Gastroesophageal sphincter (tissue), 4 donors: Measurements from ENCODE around the gene PDZD8. TPM values are rescaled to one million over a fixed set of nuclear protein-coding genes. Genes with fewer than 3 reads are reported as not detected.

Experiments used
- ATAC-seq: fragments of 150-250 bp; one replicate; pipeline ENCODE4 v1.9.1; 2016; ENCODE audit warnings: mild to moderate bottlenecking, moderate library complexity
- H3K27ac ChIP-seq, 4 donors: fragments of 200-600 bp; sonication (generic) in 3 of 4; 1 replicate in 3 of 4; 2 replicates in 1 of 4; pipeline ENCODE4 v1.5.1; 2016 to 2019
- H3K27me3 ChIP-seq: fragments of 200-600 bp; sonication (generic); one replicate; pipeline ENCODE4 v1.5.1; 2019
- H3K36me3 ChIP-seq, 2 donors: fragments of 200-600 bp; sonication (generic); one replicate each; pipeline ENCODE4 v1.5.1; 2019; ENCODE audit warnings: control low read depth in 1 of 2
- H3K4me1 ChIP-seq, 3 donors: fragments of 200-600 bp; sonication (generic); 1 replicate in 2 of 3; 2 replicates in 1 of 3; pipeline ENCODE4 v1.5.1; 2016 to 2019; ENCODE audit warnings: control low read depth in 2 of 3
- H3K4me3 ChIP-seq, 2 donors: fragments of 200-600 bp; sonication (generic); one replicate each; pipeline ENCODE4 v1.5.1; 2019; ENCODE audit warnings: mild to moderate bottlenecking in 1 of 2, moderate library complexity in 1 of 2
- H3K9me3 ChIP-seq, 3 donors: fragments of 200-600 bp; sonication (generic); one replicate each; pipeline ENCODE4 v1.5.1; 2017 to 2019; ENCODE audit warnings: control low read depth in 2 of 3
- EP300 ChIP-seq: sonication (generic); formaldehyde crosslinking; IDR thresholded peaks from one replicate; pipeline ENCODE4 v1.6.1; 2017; ENCODE audit warnings: antibody characterized with exemption, mild to moderate bottlenecking
- POLR2A ChIP-seq, 2 donors: fragments of 450-650 bp; IDR thresholded peaks; one replicate each; pipeline ENCODE4 v1.6.1; 2017; ENCODE audit warnings: antibody characterized with exemption in 2 of 2, mild to moderate bottlenecking in 2 of 2, moderate library complexity in 1 of 2
- POLR2AphosphoS5 ChIP-seq: sonication (generic); formaldehyde crosslinking; IDR thresholded peaks from one replicate; pipeline ENCODE4 v1.6.1; 2017; ENCODE audit warnings: antibody characterized with exemption
- WGBS, 2 donors: methylation state at CpG; one replicate each; pipeline ENCODE4 v1.1.5; 2018; ENCODE audit warnings: low coverage in 1 of 2; 5-methylcytosine and 5-hydroxymethylcytosine counted together
- total RNA-seq, 4 donors: library from RNA; depleted of rRNA; stranded (reverse); fragments of >200 nt; gene quantifications; one replicate each; pipeline ENCODE4 v1.1.0, GENCODE V29; 2016
- TF ChIP-seq, protein P1 (sequence below), 4 experiments: fragments of 200-600 bp in 2 of 4; fragments of 450-650 bp in 2 of 4; sonication (generic) in 1 of 4; IDR thresholded peaks; one replicate each; pipeline ENCODE4 v1.5.1; 2017 to 2019; ENCODE audit warnings: antibody characterized with exemption in 4 of 4, mild to moderate bottlenecking in 2 of 4, moderate library complexity in 2 of 4

Gene PDZD8
- total RNA-seq, 4 donors from 2014 or later = 32.8 to 49.2 (median 37.3) TPM

DNA sequence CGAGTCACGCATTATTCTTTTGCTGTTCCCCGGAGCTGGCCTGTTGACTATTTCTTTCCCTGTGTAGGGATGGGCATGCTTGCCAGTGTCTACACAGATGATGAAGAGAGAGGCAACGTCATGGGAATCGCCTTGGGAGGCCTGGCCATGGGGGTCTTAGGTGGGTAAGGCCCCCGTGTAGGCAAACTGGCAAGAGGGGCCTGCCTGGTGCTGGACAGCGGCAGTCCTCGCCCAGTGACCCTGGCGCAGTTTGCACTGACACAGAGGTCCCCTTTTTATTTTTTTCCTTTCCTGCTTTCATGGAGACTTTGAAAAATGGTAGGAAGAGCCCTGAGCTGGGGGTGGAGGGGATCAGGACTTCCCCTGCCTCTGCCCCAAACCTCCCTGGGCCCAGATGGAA lies 120.9 kb downstream of the PDZD8 start:
- no peaks in the 10 kb centered on the region for H3K36me3 ChIP-seq
- WGBS, 2 donors = no CpG with 5 or more reads among the region's 9 CpGs
- H3K4me3 ChIP-seq = no peak overlapping the region
- no peak for TF ChIP-seq POLR2A (IDR thresholded peaks at IDR 0.05)
- TF ChIP-seq, protein P1, sequence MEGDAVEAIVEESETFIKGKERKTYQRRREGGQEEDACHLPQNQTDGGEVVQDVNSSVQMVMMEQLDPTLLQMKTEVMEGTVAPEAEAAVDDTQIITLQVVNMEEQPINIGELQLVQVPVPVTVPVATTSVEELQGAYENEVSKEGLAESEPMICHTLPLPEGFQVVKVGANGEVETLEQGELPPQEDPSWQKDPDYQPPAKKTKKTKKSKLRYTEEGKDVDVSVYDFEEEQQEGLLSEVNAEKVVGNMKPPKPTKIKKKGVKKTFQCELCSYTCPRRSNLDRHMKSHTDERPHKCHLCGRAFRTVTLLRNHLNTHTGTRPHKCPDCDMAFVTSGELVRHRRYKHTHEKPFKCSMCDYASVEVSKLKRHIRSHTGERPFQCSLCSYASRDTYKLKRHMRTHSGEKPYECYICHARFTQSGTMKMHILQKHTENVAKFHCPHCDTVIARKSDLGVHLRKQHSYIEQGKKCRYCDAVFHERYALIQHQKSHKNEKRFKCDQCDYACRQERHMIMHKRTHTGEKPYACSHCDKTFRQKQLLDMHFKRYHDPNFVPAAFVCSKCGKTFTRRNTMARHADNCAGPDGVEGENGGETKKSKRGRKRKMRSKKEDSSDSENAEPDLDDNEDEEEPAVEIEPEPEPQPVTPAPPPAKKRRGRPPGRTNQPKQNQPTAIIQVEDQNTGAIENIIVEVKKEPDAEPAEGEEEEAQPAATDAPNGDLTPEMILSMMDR (IDR thresholded peaks at IDR 0.05) = no peak
- TF ChIP-seq POLR2AphosphoS5 = no peak
- TF ChIP-seq EP300 = no peak
- no peak for ATAC-seq
- no peak overlapping the region for H3K27ac ChIP-seq
- no peaks in the 10 kb centered on the region for H3K9me3 ChIP-seq
- peaks cover 48% of the 10 kb centered on the region for H3K27me3 ChIP-seq
- no peaks in the 10 kb centered on the region for H3K4me1 ChIP-seq

DNA sequence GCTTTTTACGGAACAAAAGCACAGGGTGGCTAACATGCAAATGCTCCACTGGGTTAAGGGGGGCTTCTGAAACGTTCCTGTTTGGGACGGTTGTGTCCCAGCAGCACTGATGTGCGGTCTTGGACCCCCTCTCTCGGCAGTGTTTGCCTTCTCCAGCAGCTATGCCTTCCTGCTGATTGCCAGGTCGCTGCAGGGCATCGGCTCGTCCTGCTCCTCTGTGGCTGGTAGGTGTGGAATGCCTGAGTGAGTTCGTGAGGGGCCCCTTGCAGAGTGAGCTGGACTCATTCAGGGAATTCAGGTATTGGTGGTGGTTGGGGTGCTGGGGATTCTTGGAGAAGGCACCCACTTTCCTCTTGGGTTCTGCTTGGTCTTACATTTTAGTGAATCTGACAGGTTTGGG lies 121.3 kb downstream of the PDZD8 start:
- H3K27ac ChIP-seq = no peak overlapping the region
- H3K27me3 ChIP-seq = peaks cover 47% of the 10 kb centered on the region
- H3K36me3 ChIP-seq = no peaks in the 10 kb centered on the region
- no peak for ATAC-seq
- H3K4me3 ChIP-seq = no peak overlapping the region
- 50 to 60% methylated on average over 2 to 3 of the region's 9 CpGs for WGBS, 2 donors
- TF ChIP-seq POLR2A (IDR thresholded peaks at IDR 0.05) = no peak
- no peak for TF ChIP-seq POLR2AphosphoS5
- TF ChIP-seq EP300 = no peak
- TF ChIP-seq, protein P1 (IDR thresholded peaks at IDR 0.05) = no peak
- H3K4me1 ChIP-seq = no peaks in the 10 kb centered on the region
- H3K9me3 ChIP-seq = no peaks in the 10 kb centered on the region

DNA sequence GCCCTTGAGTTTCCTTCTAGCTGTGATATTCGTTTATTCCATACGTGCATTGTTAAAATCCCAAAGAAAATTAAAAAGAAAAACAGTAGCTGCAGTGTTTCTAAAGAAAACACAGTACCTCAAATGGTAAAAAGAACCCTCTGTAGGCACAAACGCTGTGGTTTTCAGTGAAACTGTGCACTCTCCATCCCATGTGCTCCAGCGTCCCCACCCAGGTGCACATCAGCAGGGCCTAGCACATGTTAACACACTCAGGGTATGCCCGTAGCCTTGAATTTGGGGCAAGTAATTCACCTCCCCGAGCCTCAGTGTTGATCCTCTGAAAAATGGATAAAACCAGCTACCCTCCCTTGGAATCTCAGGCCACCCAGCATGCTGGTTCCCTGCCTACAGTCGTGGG lies 124.8 kb downstream of the PDZD8 start:
- 55 to 70% methylated on average over 4 to 7 of the region's 7 CpGs for WGBS, 2 donors
- no peak overlapping the region for H3K4me3 ChIP-seq
- no peaks in the 10 kb centered on the region for H3K9me3 ChIP-seq
- ATAC-seq = no peak
- no peaks in the 10 kb centered on the region for H3K36me3 ChIP-seq
- TF ChIP-seq, protein P1 (IDR thresholded peaks at IDR 0.05) = no peak
- TF ChIP-seq EP300 = no peak
- no peak for TF ChIP-seq POLR2AphosphoS5
- no peak overlapping the region for H3K27ac ChIP-seq
- H3K27me3 ChIP-seq = peaks cover 37% of the 10 kb centered on the region
- H3K4me1 ChIP-seq = no peaks in the 10 kb centered on the region

DNA sequence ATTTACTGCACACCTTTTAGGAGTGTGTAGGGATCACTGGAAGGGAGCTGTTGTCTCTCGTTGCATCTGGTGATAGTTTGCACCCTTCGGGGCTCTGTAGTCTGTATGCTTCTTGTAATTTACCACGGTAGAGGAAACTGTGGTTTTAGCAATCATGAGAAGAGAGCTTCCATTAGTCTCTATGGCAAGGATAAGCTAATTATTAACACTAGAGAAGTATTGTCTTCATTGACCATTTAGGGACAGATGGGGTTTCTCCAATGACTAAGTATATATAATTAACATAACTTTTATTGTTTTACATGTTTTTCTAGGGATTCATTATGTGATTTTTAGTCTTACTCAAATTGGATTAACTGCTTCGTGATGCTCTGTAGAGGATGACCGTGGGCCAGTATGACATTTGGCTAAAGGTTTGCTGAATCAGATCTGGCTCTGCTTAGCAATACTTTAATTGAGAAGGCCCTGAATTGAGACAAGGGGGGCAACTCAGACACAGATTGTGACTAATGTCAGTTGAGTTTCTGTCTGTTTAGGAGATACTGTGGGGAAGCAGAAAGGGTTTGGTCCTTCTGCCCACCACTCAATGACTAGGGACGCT lies 125.6 kb downstream of the PDZD8 start:
- H3K4me1 ChIP-seq = no peaks in the 10 kb centered on the region
- H3K27me3 ChIP-seq = peaks cover 45% of the 10 kb centered on the region
- no peak overlapping the region for H3K27ac ChIP-seq
- TF ChIP-seq, protein P1 (IDR thresholded peaks at IDR 0.05) = no peak
- no peak for TF ChIP-seq POLR2AphosphoS5
- no peak for TF ChIP-seq POLR2A (IDR thresholded peaks at IDR 0.05)
- no peak for TF ChIP-seq EP300
- H3K36me3 ChIP-seq = no peaks in the 10 kb centered on the region
- WGBS, 2 donors = 56 to 62% methylated on average over 5 to 6 of the region's 6 CpGs
- no peak for ATAC-seq
- H3K4me3 ChIP-seq = no peak overlapping the region
- H3K9me3 ChIP-seq = no peaks in the 10 kb centered on the region

DNA sequence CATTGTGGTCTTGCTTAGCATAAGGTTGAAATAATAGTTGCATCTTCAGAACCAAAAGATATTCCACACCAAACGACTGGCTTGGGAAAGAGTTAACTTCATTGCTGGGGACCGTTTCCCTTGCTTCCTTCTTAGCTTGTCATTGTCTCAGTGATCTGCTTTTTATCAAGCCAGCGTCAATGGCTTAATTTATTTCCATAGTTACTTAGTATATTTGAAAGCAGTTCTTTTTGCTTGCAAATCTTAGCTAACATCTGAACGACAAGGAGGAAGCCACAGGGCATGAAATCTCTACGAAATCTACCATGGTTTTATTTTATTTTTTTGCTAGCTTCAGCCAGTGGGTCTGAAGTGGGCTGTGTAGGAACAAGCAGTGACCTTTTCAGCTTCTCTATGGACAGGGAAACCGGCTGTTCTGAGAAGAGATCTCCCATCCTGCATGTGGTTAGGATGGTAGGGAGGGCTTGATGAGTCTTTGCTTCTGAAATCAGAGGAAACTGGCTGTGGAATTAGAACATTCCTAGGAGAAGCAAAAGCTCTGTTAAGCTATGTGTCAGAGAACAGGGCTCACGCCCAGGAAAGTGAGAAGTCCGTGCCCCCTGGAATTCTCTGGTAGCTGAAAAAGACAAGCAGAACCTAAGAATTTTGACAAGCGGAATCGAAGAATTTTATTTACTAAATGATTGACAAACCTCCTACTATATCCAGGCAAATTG lies 126.3 kb downstream of the PDZD8 start:
- ATAC-seq = no peak
- no peaks in the 10 kb centered on the region for H3K4me1 ChIP-seq
- WGBS, 2 donors = 29 to 48% methylated on average over 8 to 10 of the region's 10 CpGs
- peaks cover 52% of the 10 kb centered on the region for H3K27me3 ChIP-seq
- no peak overlapping the region for H3K4me3 ChIP-seq
- TF ChIP-seq EP300 (no peak), POLR2A (IDR thresholded peaks at IDR 0.05) (no peak)
- TF ChIP-seq, protein P1 (IDR thresholded peaks at IDR 0.05) = no peak
- H3K27ac ChIP-seq = no peak overlapping the region
- H3K36me3 ChIP-seq = no peaks in the 10 kb centered on the region
- no peaks in the 10 kb centered on the region for H3K9me3 ChIP-seq
